LNCAP (cell line): ENCODE results near the gene E2F1.

ENCODE experiments used
- TF ChIP-seq, protein P1 (sequence below): fragments of 450-650 bp; IDR thresholded peaks from 2 replicates; pipeline ENCODE4 v1.5.1; 2017; ENCODE audit warnings: mild to moderate bottlenecking

Gene E2F1

DNA sequence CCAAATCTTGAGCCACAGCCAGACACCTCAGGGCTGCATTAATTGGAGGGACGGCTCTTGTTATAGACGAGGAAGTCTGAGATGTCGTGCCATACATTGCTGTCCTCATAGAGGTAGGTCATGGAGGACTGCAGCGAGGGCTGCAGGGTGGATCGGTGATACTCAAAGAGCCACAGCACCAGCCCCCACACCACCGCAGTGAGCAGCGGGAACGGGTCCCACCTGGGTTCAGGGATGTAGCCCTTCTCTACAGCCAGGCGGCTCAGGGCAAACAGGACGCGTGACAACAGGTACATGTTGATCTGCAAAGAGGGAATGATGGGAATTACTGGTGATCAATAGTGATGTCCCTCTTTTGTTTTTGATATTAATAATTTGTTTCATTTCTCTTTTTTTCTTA lies 21.5 kb upstream of the E2F1 start:
- TF ChIP-seq, protein P1, sequence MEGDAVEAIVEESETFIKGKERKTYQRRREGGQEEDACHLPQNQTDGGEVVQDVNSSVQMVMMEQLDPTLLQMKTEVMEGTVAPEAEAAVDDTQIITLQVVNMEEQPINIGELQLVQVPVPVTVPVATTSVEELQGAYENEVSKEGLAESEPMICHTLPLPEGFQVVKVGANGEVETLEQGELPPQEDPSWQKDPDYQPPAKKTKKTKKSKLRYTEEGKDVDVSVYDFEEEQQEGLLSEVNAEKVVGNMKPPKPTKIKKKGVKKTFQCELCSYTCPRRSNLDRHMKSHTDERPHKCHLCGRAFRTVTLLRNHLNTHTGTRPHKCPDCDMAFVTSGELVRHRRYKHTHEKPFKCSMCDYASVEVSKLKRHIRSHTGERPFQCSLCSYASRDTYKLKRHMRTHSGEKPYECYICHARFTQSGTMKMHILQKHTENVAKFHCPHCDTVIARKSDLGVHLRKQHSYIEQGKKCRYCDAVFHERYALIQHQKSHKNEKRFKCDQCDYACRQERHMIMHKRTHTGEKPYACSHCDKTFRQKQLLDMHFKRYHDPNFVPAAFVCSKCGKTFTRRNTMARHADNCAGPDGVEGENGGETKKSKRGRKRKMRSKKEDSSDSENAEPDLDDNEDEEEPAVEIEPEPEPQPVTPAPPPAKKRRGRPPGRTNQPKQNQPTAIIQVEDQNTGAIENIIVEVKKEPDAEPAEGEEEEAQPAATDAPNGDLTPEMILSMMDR = no peak

DNA sequence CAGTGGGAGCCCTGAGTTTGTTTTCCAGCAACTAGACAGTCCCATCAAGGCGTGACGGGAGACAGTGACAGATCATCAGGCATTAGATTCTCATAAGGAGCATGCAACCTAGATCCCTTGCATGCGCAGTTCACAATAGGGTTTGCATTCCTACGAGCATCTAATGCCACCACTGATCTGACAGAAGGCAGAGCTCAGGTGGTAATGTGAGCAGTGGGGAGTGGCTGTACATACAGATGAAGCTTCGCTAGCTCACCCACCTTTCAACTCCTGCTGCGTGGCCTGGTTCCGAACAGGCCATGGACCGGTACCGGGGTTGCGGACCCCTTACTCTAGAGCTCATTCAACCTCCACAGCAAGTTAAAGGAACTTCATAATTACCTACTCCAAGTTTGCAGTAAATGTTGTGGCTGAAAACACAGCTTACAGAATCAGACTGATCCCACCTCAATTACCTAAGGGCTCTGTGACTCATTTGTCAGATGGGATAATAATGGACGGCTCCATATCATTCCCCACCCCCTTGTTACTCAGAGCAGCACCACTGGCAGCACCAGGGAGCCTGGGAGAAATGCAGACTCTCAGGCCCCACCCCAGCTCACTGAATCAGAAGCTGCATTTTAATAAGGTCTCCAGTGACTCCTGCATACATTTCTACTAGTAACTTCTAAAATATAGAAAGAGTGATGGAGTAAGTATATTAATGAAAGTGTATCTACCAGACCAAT lies 18.2 kb upstream of the E2F1 start:
- TF ChIP-seq, protein P1 = no peak

DNA sequence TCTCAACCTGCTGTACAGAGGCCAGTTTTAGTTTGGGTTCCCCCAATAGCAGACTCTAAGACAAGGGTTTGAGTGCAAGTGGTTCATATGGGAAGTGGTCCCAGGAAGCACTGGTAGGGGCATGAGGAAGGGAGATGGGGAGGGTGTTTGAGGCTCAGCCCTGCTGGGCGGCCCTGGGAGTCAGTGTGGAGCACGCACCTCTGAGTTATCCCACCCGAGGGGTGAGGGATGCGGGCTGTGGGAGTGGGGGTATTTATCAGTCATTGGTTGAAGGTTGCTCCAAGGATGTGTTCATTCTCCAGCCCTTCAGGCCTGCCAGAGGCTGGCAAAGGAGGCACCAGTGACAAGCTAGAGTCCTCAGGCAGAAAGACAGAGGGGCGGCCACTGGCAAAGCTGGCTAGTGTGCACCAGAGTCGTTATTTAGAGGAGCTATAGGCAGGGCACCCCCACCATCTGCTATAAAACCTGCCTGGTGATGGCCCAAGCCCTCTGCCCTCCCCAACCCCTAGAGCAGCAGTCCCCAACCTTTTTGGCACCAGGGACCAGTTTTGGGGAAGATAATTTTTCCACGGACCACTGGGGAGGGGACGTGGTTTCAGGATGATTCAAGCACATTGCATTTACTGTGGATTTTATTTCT lies 17.4 kb upstream of the E2F1 start:
- TF ChIP-seq, protein P1 = no peak

DNA sequence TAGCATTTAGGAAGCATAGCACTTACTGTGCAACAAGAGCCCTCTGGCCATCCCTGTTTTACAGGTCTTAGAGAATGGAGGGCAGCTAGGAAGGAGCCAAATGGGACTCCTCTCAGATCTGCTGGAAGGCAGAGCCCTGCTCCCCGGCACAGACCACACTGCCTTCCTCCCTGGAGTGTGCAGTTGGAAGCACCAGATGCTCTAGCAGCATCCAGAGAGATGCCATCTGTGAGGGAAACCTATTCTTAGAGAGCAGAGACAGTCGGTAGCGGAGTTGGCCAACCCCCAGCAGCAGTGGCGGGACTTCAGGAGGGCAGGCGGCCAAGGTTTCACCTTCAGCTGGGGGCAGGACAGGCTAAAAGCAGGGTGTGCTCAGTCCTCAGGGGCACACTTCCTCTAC lies 16.7 kb upstream of the E2F1 start:
- TF ChIP-seq, protein P1 = no peak

DNA sequence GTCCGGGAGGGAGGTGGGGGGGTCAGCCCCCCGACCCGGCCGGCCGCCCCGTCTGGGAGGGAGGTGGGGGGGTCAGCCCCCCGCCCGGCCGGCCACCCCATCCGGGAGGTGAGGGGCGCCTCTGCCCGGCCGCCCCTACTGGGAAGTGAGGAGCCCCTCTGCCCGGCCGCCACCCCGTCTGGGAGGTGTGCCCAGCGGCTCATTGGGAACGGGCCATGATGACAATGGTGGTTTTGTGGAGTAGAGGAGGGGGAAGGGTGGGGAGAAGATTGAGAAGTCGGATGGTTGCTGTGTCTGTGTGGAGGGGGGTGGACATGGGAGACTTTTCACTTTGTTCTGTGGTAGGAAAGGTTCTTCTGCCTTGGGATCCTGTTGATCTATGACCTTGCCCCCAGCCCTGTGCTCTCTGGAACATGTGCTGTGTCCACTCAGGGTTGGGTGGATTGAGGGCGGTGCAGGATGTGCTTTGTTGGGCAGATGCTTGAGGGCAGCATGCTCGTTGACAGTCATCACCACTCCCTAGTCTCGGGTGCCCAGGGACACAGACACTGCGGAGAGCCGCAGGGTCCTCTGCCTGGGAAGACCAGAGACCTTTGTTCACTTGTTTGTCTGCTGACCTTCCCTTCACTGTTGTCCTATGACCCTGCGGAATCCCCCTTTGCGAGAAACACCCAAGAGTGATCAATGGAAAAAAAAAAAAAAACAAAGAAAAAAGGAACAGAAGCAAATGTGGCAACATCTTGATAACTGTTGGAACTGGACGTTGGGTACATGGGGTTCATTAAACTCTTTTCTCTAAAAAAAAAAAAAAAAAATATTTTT lies 15.7 kb upstream of the E2F1 start:
- TF ChIP-seq, protein P1 = no peak

DNA sequence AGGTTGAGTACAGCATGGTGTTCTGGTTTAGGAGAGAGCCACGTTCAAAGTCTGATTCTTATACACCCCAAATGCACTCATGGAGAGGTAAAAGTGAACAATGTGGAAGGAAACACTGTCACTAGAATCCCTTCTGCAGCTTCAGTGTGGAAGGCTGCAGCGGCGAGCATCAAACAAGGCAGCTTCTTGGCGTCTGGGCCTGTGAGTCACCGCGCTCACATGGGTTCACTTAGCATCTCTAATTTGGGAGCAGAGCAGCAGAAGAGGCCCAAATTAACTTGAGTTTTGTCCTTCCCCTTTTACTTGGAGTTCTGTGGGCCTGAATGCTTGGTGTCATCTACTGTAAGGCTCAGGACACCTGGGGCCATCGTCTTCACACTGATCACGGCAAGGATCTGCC lies 10.9 kb upstream of the E2F1 start:
- TF ChIP-seq, protein P1 = no peak

DNA sequence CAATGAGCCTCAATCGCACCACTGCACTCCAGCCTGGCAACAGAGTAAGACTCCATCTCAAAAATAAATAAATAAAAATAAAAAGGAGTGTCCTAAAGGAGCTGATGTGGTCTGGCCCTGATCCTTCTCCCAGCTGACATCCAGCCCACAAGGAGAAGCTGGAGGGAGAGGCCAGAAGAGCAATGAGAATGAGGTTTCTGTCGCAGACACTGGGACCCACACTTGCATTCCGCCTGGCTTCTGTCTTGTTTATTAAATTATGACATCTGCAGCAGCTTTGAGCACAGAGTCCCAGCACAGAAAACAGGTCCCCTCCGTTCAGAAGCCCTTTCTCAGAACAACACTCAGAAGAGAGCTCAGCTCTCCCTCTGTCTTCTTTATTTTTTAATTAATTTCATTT lies 10.3 kb upstream of the E2F1 start:
- TF ChIP-seq, protein P1 = no peak
